LNCAP (cell line): ENCODE measurements around the gene CRNKL1.

Experiments used
- TF ChIP-seq, protein P1 (sequence below): fragments of 450-650 bp; IDR thresholded peaks from 2 replicates; pipeline ENCODE4 v1.5.1; 2017; ENCODE audit warnings: mild to moderate bottlenecking

Gene CRNKL1

DNA sequence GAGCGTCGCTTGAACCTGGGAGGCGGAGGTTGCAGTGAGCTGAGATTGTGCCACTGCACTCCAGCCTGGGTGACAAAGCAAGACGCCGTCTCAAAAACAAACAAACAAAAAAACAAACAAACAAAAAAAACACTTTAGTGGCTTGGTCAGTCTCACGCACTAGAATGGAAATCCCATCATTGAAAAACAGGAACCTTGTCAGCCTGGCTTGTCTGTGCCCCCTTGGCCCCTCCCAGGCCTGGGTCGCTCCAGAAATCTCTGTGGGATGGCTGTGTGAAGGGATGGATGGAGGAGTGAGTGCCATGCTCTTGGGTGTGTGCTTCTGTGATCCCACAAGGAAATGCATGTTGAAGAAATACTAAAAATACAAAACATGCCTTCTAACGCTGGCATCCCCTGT lies 56.0 kb downstream of the CRNKL1 start:
- TF ChIP-seq, protein P1, sequence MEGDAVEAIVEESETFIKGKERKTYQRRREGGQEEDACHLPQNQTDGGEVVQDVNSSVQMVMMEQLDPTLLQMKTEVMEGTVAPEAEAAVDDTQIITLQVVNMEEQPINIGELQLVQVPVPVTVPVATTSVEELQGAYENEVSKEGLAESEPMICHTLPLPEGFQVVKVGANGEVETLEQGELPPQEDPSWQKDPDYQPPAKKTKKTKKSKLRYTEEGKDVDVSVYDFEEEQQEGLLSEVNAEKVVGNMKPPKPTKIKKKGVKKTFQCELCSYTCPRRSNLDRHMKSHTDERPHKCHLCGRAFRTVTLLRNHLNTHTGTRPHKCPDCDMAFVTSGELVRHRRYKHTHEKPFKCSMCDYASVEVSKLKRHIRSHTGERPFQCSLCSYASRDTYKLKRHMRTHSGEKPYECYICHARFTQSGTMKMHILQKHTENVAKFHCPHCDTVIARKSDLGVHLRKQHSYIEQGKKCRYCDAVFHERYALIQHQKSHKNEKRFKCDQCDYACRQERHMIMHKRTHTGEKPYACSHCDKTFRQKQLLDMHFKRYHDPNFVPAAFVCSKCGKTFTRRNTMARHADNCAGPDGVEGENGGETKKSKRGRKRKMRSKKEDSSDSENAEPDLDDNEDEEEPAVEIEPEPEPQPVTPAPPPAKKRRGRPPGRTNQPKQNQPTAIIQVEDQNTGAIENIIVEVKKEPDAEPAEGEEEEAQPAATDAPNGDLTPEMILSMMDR: no peak

DNA sequence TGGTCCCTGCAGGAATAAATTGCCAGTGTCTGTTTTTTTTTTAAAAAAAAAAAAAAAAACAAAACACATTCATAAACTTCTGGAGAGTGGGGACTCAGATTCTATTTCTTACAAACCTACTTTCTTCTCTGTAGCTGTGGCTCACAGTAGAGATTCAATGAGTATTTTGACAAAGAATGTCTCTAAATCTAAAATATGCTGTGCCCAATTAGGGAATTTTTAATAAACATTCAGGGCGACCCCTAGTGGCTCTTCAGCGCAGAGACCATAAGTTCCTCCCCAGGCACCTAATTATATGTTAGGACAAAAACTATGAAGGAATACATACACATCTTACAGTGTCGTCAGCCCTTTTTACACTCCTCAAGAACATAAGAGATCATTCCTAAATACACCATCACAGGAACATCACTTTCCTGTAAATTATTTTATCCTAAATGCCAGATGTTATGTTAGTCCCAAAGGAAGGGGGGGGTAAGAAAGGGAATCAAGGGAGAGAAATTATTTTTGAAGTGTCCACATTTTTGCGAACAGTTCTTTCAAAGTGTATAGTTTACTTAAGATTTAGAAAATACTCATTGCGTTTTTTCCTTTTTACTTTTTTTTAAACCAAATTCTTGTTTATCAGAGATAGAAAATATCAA lies 56.9 kb downstream of the CRNKL1 start:
- TF ChIP-seq, protein P1: peak; percentile 84

DNA sequence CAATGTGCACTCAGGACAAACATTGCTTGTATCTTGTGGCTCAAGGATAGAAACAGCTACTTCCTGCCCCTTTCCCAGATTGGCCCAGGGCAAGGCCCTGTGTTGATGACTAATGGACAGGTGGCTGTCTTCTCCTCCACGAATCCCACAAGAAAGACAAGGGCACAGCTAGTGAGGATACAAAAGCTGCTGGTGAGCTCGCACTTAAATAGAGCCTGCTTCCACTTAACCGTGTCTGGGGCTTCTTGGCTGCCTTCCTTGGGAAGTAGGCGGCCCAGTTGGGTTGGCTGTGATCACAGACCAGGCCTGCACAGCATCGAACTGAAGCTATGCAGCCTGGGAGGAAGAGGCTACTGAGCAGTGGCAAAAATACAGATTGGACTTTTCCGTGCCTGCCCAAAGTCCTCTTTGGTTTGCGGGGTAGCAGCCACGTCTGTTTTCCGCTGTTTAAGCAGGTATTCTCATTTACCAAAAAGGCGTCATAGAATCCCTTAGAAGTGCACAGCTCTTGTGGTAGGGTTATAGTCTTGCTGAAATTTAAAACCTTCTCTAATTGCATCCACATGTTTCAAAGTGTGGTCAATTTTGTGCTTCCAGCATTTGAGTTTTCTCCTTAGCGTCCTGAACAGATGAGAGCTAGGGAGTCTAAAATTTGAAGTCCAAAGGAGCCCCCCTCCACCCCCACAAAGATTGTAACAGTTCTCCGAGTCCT lies 58.2 kb downstream of the CRNKL1 start:
- TF ChIP-seq, protein P1: no peak

DNA sequence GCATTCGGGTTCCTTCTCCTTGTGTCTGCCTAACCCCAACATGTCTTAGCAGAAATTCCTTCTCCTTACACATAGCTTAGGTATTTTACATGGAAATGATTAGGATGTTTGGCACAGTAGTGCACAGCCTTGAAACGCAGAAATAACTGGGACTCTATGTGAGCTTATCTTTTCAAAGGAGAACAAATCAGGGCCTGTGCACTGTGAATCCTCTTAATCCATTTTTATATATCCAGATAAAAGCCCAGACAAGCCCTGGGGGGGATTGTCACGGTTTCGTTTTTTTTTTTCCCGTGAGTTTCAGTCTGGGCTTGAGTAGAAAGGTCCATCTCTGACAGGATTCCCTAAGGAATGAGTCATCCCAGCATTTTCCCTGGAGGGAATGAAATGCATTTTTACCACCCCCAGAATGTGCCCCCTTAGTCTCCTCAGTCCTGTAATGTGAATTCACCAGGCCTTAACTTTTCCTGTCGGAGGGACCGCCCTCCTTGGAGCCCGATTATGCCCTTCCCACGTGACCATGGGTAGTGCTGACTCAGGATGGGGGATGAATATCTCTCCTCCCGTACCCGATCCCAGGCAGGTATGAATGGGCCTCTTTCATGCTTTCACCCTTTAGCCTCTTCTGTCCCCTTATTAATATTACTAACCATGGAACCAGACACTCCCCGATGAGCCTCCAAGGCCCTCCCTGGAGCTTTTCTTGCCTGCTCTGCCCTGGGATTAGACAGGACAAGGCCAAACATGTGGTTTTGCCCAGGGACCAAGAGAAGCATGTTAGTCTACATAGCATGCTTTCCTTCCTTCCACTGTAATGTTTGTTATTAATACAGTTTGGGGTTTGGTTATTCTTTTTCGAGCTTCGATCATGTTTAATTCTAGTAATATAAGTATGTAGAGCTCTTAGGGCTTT lies 59.0 kb downstream of the CRNKL1 start:
- TF ChIP-seq, protein P1: no peak

DNA sequence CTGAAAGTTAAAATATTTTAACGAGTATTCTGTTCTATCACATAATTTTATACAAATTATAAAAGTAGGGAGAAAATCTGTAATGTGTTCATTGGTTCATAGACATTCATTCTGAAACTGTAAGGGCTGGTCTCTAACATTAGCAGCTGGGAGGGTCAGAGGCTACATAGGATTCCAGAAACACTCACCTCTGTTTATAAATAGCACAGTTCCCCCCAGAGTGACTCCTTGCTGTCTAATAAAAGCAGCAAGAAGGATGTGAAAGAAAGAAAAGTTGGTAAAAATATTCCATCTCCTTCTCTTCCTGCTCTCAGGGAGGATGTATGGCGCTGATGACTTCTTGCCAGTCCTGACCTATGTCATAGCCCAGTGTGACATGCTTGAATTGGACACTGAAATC lies 60.4 kb downstream of the CRNKL1 start:
- TF ChIP-seq, protein P1: no peak

DNA sequence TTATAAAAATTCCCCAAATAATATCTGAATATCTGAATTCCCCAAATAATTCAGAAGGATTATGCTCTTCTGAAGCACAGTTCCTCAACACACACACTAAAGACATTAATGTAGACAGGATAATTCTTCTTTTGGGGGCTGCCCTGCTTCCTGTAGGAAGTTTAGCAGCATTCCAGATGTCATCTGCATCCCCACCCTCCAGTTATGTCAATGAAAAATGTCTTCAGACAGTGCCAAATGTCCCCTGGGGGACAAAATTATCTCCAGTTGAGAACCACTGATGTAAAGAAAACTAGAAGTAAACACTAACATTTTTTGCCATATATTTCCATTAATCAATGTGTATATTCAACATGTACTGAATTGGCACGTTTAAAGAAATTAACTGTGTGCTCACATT lies 61.0 kb downstream of the CRNKL1 start:
- TF ChIP-seq, protein P1: no peak

DNA sequence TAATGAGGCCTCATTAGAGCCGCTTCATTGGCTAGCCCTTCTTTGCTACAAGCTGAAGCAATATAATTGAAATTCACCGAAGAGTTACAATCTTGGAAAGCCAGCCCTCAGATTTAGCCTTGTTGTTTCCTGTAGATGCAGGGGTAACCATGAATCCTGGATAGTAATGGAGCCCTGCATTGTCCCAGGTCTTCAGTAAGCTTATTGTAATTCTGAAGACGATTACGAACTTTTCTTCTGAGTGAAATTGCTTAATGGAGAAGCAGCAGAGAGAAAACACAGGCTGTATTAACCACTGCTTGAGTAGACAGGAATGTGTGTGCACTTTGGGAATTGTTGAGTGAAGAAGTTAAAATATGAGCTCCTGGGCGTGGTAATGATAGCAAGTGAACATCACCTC lies 61.4 kb downstream of the CRNKL1 start:
- TF ChIP-seq, protein P1: no peak
